ENCODE results near the gene CTPS1. TPM values are rescaled to one million over a fixed set of nuclear protein-coding genes. Genes with fewer than 3 reads are reported as not detected.
A peak's percentile ranks its signal among the peaks of the same experiment; 100 is the strongest.

The CTPS1 gene
- total RNA-seq, 1 donor from 2014 or later: 175 TPM

DNA sequence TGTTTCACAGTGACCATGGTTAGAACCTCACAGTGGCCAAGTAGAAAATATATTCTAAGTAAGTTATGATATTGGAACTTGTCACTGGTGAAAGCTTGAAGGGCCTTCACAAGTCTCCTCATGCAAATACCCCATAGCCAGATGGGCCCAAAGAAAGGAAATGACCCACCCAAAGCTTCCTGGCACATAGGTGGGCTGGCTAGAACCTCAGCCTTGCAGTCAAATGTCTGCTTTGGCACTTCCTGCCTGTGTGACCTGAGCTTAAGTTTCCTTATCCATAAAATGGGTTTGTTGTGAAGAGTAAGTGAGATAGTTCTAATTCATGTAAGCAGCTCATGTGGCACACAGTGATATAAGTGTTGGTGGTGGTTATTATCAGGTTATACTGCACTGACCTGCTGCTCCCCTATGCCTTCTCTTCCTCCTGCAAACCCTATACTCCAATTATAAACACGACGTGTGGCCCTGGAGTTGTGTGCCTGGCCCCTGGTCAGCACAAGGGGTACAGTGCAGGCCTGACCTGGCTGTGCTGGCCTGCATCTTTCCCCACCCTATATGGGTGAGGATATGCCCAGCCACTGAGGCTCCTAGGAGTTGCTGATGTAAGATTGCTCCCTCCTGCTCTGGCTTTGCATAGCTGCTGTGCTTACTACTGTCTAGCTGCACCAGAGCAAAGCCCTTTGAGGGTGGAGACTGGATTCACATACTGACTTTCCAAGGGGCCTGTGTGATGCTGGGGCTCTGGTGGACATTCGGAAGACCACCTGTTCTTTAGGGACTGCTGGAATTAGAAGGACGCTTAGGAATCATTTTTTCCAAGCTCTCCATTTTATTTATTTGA is 46.7 kb downstream of the CTPS1 start:
- H3K4me1 Mint-ChIP-seq: peaks cover 3% of the 10 kb centered on the region
- H3K36me3 Mint-ChIP-seq (ENCODE audit: low read depth): peaks cover 30% of the 10 kb centered on the region
- no peak overlapping the region for H3K4me3 Mint-ChIP-seq
- H3K27me3 Mint-ChIP-seq: no peaks in the 10 kb centered on the region
- no peak for DNase-seq
- no peaks in the 10 kb centered on the region for H3K9me3 Mint-ChIP-seq
- peak overlapping the region; percentile 68 for H3K27ac Mint-ChIP-seq
- intact Hi-C loops (cut with micrococcal nuclease): no loop called here

DNA sequence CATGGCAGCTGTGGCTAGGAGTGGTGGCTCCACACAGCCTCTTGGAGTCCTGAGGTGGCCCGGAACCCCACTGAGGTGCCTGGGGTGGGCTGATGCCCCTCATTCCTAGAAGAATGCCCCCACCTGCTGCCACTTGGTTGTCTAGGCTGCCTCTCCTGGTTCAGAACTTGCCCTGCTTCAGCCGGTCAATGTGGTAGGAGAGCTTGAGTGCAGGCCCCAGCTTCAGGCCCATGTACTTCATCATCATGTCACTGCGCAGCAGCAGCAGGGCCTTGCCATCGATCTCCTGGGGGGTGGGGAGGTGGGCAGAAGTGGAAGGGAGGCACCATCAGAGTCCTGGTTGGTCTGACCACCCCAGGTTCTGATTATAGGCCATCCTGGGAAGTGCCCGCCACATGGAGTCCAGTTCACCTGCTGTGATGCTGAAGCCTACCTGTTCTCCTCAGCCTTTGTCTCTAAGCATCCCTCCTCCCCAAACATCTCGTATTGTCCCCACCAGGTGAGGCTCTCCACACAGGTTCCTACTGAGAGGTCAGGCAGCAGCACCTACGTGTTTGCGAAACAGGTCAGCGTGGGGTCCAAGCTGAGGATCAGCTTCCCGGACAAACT is 48.6 kb downstream of the CTPS1 start:
- intact Hi-C loops (cut with micrococcal nuclease): no loop called here
- H3K9me3 Mint-ChIP-seq: no peaks in the 10 kb centered on the region
- no peak for DNase-seq
- H3K27me3 Mint-ChIP-seq: no peaks in the 10 kb centered on the region
- peaks cover 2% of the 10 kb centered on the region for H3K4me1 Mint-ChIP-seq
- peaks cover 39% of the 10 kb centered on the region for H3K36me3 Mint-ChIP-seq (ENCODE audit: low read depth)
- H3K27ac Mint-ChIP-seq: no peak overlapping the region
- no peak overlapping the region for H3K4me3 Mint-ChIP-seq

DNA sequence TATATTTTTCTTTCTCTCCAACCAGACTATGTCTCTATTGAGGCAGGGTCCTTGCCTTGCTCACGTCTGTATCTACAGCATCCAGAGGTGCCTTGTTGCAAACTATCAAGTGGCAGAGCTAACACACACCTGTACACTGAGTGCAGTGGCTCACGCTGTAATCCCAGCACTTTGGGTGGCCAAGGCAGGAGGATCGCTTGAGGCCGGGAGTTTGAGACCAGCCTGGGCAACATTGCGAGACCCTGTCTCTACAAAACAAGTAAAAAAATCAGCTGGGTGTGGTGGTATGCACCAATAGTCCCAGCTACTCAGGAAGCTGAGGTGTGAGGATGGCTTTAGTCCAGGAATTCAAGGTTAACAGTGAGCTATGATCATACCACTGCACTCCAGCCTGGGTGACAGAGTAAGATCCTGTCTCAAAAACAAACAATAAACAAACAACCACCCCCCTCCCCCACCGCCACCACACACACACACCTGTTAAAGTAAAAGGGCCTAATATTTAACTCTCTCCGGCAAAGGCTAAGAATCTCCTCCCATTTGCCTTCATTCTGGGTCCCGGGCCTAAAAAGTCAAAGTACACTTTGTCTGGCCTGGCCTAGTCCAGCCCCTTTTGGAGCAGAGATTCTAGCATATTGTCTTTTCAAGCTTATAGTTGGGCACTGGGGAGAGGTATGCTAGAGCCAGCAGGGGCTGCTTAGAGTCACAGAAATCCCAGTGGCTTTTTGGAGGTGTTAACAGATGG is 51.5 kb downstream of the CTPS1 start:
- no peak for DNase-seq
- H3K4me3 Mint-ChIP-seq: no peak overlapping the region
- peaks cover 2% of the 10 kb centered on the region for H3K4me1 Mint-ChIP-seq
- H3K9me3 Mint-ChIP-seq: no peaks in the 10 kb centered on the region
- H3K27me3 Mint-ChIP-seq: no peaks in the 10 kb centered on the region
- intact Hi-C loops (cut with micrococcal nuclease): no loop called here
- peaks cover 41% of the 10 kb centered on the region for H3K36me3 Mint-ChIP-seq (ENCODE audit: low read depth)
- no peak overlapping the region for H3K27ac Mint-ChIP-seq

DNA sequence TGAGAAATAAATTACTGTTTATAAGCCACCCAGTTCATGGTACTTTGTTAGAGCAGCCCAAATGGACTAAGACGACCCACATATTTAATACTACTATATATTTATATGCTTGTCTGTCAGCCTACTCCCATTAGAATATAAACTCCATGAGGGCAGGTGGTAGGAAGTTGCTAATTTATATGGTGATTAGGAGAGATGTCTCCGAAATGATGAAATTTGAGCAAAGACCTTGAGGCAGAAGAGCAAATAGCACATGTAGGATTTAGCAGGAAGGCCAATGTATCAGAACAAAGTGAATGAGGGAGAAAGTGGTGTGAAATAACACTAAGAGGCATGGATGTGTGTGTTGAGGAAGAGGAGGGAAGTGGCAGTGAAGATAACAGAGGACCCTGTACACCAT is 52.7 kb downstream of the CTPS1 start:
- H3K9me3 Mint-ChIP-seq: no peaks in the 10 kb centered on the region
- no peaks in the 10 kb centered on the region for H3K4me1 Mint-ChIP-seq
- intact Hi-C loops (cut with micrococcal nuclease): no loop called here
- no peaks in the 10 kb centered on the region for H3K27me3 Mint-ChIP-seq
- DNase-seq: no peak
- peaks cover 41% of the 10 kb centered on the region for H3K36me3 Mint-ChIP-seq (ENCODE audit: low read depth)
- peak overlapping the region; percentile 27 for H3K27ac Mint-ChIP-seq
- no peak overlapping the region for H3K4me3 Mint-ChIP-seq

DNA sequence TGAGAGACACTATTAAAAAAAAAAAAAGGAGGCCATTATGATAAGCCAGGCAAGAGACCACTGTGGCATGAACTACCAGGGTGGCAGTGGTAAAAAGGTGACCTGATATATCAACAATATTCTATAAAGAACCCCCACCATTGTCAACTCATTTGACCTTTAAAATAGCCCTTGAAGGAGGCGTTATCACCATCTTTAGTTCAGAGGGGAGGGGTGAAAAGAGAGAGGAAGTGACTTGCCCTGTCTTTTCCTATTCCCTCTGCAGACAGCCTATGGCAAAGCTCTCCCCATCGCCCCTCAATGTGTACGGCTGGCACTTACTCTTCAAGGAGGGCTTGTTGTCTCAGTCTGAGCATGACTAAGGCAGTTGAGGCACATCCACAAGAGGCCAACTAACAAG is 53.8 kb downstream of the CTPS1 start:
- H3K27me3 Mint-ChIP-seq: no peaks in the 10 kb centered on the region
- intact Hi-C loops (cut with micrococcal nuclease): no loop called here
- DNase-seq: no peak
- H3K4me3 Mint-ChIP-seq: no peak overlapping the region
- H3K36me3 Mint-ChIP-seq (ENCODE audit: low read depth): peaks cover 36% of the 10 kb centered on the region
- peak overlapping the region; percentile 12 for H3K27ac Mint-ChIP-seq
- H3K9me3 Mint-ChIP-seq: no peaks in the 10 kb centered on the region
- H3K4me1 Mint-ChIP-seq: no peaks in the 10 kb centered on the region

DNA sequence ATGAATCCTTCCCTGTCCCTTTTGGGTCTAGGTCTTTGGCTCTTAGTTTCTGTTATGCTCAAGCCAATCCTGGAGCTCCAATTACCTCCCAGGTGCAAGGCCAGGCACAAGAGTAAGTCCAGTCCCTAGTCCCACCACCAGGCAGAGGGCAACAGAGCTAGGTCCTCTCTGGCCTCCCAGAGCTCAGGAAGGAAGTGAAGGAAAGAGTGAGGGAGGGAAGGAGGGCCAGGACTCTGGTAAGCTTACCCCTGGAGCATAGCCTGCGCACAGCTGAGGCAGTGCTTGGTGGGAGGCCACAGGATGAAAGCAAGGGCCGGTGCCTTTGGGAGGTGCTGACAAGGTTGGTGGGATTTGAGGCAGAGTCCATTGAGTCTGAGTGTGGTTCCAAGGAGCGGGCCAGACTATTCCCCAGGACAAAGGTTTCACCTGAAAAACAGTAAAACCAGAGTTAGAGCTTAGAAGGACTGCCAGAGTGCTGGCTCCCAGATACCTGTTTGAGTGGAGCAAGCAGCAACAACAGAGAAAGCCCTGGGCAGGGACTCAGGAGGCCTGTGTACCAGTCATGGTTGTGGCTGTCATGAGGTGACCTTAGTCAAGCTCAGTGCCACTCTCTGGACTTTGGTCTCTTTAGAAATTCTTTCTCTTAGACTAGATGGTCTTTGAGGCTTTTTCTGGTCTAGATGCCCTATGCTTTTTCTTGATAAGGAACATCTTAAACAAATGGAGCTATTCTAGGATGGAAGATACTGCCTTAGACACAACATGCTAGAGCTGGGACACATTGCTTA is 57.8 kb downstream of the CTPS1 start:
- intact Hi-C loops (cut with micrococcal nuclease): no loop called here
- Mint-ChIP-seq H3K4me3 (no peak overlapping the region), H3K9me3 (no peaks in the 10 kb centered on the region), H3K4me1 (no peaks in the 10 kb centered on the region), H3K36me3 (ENCODE audit: low read depth) (peaks cover 17% of the 10 kb centered on the region), H3K27me3 (no peaks in the 10 kb centered on the region), H3K27ac (no peak overlapping the region)
- no peak for DNase-seq

DNA sequence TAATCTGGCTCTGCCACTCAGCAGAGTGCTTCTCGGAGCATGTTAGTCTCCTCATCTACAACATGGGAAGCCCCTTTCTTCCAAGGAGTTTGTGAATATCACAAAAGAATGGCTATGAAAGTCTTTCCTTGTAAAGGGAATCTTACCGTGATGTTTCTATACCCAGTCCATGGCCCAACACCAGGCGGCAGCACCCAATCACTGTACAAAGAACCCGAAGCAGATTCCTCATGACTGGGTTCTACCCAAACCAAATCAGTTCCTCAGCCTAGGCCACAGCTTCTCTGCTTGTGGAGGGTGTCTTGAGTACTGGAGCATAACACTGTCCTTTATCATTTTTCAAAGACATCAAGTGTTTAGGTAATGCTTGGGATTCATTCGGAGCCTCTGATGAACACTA is 58.6 kb downstream of the CTPS1 start:
- Mint-ChIP-seq H3K27me3 (no peaks in the 10 kb centered on the region), H3K36me3 (ENCODE audit: low read depth) (peaks cover 14% of the 10 kb centered on the region), H3K9me3 (no peaks in the 10 kb centered on the region), H3K4me3 (no peak overlapping the region), H3K4me1 (no peaks in the 10 kb centered on the region), H3K27ac (no peak overlapping the region)
- DNase-seq: no peak
- intact Hi-C loops (cut with micrococcal nuclease): no loop called here

DNA sequence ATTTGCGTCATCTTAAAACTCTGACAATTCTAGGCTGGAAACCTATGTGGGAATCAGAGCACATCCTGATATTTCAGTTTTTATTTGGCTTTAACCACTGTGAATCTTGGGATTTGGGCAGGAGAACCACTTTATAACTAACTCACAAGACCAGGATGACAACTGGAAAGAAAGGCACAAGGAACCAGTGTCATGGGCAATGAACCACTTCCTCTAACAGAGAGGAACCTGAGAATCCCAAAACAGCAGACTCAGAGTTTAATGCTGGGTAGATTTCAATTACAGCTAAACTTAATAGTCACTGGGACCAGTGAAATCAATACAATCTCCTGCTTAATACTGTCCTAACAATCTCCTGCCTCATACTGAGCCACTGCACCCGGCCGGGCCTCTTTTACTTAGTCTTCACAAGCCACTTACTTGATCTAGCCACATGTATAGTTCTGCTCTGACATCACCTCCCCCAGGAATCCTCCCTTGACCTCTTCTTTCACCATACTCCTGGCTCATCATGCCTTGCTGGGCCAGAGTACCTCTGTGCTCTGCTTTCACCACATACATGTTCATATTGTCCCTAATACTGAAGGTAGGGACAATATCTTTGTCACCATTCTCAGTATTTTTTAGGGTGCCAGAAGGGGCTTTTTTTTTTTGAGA is 62.2 kb downstream of the CTPS1 start:
- no peaks in the 10 kb centered on the region for H3K9me3 Mint-ChIP-seq
- no peaks in the 10 kb centered on the region for H3K27me3 Mint-ChIP-seq
- peaks cover 15% of the 10 kb centered on the region for H3K36me3 Mint-ChIP-seq (ENCODE audit: low read depth)
- intact Hi-C loops (cut with micrococcal nuclease): no loop called here
- H3K4me1 Mint-ChIP-seq: peaks cover 8% of the 10 kb centered on the region
- no peak overlapping the region for H3K27ac Mint-ChIP-seq
- H3K4me3 Mint-ChIP-seq: no peak overlapping the region
- no peak for DNase-seq

DNA sequence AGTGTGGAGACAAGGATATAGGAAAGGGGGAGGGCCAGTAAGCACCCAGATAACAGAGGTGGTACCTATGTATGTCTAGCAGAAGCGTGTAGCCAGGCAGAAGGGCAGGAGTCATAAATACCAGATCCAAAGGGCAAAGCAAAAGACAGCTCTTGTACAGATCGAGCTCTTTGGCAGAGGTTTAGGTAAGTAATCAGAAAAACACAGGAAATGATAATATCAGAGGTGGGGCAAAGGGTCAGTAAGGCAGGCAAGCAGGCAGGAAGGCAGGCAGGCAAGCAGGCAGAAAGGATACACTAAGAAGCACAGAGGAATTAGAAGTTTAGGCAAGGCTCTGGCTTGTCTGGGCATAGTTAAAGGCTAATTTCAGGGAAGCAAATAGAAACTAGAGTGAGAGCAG is 64.7 kb downstream of the CTPS1 start:
- H3K4me3 Mint-ChIP-seq: no peak overlapping the region
- H3K27me3 Mint-ChIP-seq: no peaks in the 10 kb centered on the region
- H3K4me1 Mint-ChIP-seq: peaks cover 8% of the 10 kb centered on the region
- intact Hi-C loops (cut with micrococcal nuclease): no loop called here
- H3K27ac Mint-ChIP-seq: peak overlapping the region; percentile 67
- H3K36me3 Mint-ChIP-seq (ENCODE audit: low read depth): peaks cover 26% of the 10 kb centered on the region
- H3K9me3 Mint-ChIP-seq: no peaks in the 10 kb centered on the region
- no peak for DNase-seq

DNA sequence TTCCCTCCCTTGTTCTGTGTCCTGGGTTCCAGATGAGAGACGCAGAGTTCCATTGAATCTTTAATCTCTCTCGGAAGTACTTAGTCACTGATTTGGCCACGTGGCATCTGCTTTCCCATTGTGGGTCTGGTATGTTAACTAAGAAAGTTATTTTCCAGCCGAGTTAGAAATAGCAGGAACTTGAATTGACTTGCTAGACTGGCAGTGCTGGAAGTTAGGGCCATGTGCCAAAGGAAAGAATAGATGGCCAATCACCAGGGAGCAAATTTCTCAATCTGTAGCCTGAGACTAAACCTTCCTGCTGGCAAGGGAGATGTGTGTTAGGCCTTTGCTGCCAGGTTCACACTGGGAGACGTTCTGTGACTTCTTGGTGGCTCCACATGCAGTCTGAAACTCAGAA is 66.2 kb downstream of the CTPS1 start:
- Mint-ChIP-seq H3K36me3 (ENCODE audit: low read depth) (peaks cover 21% of the 10 kb centered on the region), H3K27me3 (no peaks in the 10 kb centered on the region), H3K9me3 (no peaks in the 10 kb centered on the region), H3K4me1 (peaks cover 8% of the 10 kb centered on the region), H3K4me3 (no peak overlapping the region), H3K27ac (no peak overlapping the region)
- intact Hi-C loops (cut with micrococcal nuclease): no loop called here
- DNase-seq: no peak

DNA sequence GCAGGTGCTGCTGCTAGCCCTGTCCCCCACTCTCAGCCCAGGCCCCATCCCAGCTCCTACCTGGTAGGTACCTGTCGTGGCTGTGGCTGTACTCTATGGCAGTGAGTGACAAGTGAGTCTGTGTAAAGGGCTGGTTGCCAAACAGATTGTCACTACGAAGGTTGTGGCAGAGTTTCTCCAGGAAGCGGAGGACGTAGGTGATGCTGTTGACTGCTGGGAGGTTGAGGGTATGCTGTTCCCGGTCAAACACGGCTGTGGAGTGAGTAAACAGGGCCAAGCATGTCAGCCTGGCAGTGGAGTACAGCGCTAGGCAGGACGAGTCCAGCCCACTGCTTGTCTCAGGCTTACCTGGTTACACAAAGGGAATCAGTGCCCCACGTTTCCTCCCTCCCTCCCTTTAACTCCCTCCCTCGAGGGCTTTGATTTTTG is 66.9 kb downstream of the CTPS1 start:
- Mint-ChIP-seq H3K4me3 (no peak overlapping the region), H3K4me1 (peaks cover 8% of the 10 kb centered on the region), H3K9me3 (no peaks in the 10 kb centered on the region), H3K27ac (no peak overlapping the region), H3K36me3 (ENCODE audit: low read depth) (peaks cover 23% of the 10 kb centered on the region), H3K27me3 (no peaks in the 10 kb centered on the region)
- intact Hi-C loops (cut with micrococcal nuclease): no loop called here
- DNase-seq: no peak

DNA sequence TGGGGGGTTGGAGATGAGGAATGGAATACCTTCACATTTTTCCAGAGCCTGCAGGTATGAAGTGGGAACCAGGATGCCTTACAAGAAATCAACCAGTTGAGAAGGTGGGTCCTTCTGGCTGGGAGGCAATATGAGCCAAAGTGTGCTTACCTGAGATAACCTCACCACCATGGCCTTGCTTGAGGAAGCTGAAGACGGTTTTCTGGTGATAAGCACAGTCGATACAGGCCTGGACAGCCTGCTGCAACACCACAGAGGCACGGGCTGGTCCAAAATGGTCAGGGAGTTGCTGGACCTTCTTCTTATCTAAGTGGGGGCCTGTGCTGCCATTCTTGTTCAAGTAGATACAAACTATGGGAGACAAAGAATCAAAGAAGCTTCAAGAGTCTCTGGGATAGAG is 69.0 kb downstream of the CTPS1 start:
- no peak overlapping the region for H3K27ac Mint-ChIP-seq
- H3K36me3 Mint-ChIP-seq (ENCODE audit: low read depth): peaks cover 23% of the 10 kb centered on the region

DNA sequence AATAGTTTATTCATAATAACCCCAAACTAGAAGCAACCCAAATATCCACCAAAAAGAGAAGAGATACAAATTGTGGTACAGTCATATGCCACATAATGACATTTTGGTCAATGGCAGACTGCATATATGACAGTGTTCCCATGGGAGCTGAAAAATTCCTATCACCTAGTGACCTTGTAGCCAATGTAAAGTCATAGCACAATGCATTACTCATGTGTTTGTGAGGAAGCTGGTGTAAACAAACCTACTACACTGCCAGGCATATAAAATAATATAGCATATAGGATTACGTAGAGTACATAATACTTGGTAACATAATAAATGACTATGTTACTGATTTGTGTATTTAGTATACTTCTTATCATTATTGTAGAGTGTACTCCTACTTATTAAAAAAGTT is 71.5 kb downstream of the CTPS1 start:
- Mint-ChIP-seq H3K27me3 (no peaks in the 10 kb centered on the region), H3K9me3 (no peaks in the 10 kb centered on the region), H3K36me3 (ENCODE audit: low read depth) (peaks cover 16% of the 10 kb centered on the region), H3K4me3 (no peak overlapping the region), H3K4me1 (no peaks in the 10 kb centered on the region), H3K27ac (no peak overlapping the region)
- intact Hi-C loops (cut with micrococcal nuclease): no loop called here
- DNase-seq: no peak

More for the DNA sequence above, 69.0 kb downstream of the CTPS1 start:
- intact Hi-C loops (cut with micrococcal nuclease): no loop called here
- Mint-ChIP-seq H3K27me3 (no peaks in the 10 kb centered on the region), H3K4me1 (peaks cover 8% of the 10 kb centered on the region), H3K9me3 (no peaks in the 10 kb centered on the region), H3K4me3 (no peak overlapping the region)
- no peak for DNase-seq

Measured in activated CD4-positive, alpha-beta T cell treated with anti-CD3 and anti-CD28 coated beads, Interleukin-2, amount 10 ng/mL, durations not matched to agents 24 days and 14 days (primary cell).